Measurements from ENCODE around the gene TMEM119. TPM values are rescaled to one million over a fixed set of nuclear protein-coding genes. Genes with fewer than 3 reads are reported as not detected.

TMEM119 gene
- total RNA-seq, 4 donors from 2014 or later = 0.24 to 10.9 (median 6.3) TPM

DNA sequence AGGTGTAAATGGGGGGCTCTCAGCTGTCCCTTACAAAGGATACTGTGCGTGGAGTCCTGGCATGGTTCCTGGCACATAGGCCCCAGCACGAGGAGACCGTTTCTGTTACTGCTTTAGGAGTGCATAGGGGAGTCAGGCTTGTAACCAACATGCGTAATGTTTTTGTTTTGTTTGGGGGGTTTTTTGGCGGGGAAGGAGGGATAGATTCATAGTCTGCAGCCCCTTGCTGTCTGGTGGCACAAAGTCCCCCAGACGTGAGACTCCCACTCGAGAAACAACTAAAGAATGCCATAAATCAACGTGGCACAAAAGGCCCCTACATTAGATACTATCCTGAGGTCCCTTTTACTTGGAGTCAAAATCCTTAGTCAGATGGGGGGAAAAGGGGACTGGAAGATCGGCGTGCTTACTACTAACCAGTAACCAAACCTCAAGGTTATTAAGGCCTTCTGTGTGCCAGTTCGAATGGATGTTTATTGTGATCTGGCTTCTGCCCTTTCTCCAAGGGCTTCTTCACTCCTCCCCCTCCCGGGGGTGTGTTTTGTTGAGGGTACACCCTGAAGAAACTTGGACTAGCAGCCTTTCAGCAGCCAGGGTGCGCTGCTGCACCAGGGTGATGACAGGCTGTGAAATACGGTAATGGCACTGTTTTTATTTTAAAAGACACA is 34.6 kb downstream of the TMEM119 start:
- Histone ChIP-seq H3K4me3 (peak overlapping the region; percentile 72), H3K9me3 (no peaks in the 10 kb centered on the region), H3K36me3 (peaks cover 31% of the 10 kb centered on the region), H3K27ac (peak overlapping the region; percentile 93), H3K27me3 (no peaks in the 10 kb centered on the region), H3K4me1 (peaks cover 49% of the 10 kb centered on the region)
- TF ChIP-seq EP300 (IDR thresholded peaks at IDR 0.05) (no peak), CTCF (IDR thresholded peaks at IDR 0.05) (peak; percentile 52 to 81), POLR2AphosphoS5 (IDR thresholded peaks at IDR 0.05) (no peak), POLR2A (IDR thresholded peaks at IDR 0.05) (peak in 1 of 2 donors; percentile 11)
- under 1% methylated on average over 14 of the region's 14 CpGs for WGBS
- DNase-seq (ENCODE audit: low spot score in 2 of 2) = peak; percentile 88 to 90

- Histone ChIP-seq H3K4me3 (peak within 1 kb of the TSS; percentile 72), H3K27ac (peak within 1 kb of the TSS; percentile 93), H3K4me1 (peaks cover 57% of the 10 kb centered on the region), H3K36me3 (peaks cover 24% of the 10 kb centered on the region), H3K9me3 (no peaks in the 10 kb centered on the region), H3K27me3 (no peaks in the 10 kb centered on the region)
- peak; percentile 98 for DNase-seq (ENCODE audit: low spot score in 2 of 2)
- 0% methylated on average over 13 of the region's 72 CpGs for WGBS
- no peak for TF ChIP-seq CTCF (IDR thresholded peaks at IDR 0.05)
- no peak for TF ChIP-seq EP300 (IDR thresholded peaks at IDR 0.05)
- peak; percentile 93 to 94 for TF ChIP-seq POLR2A (IDR thresholded peaks at IDR 0.05)
- TF ChIP-seq POLR2AphosphoS5 (IDR thresholded peaks at IDR 0.05) = peak in 2 of 3 donors; percentile 1 to 72
Observed at GRCh38 chr12:108562348-108563135, 35.3 kb downstream of the TMEM119 start, which contains the start of gene ISCU. Gene ISCU, plus strand, starts transcription at chr12:108562596. Its CDS starts 27 bp downstream, at chr12:108562623.

DNA sequence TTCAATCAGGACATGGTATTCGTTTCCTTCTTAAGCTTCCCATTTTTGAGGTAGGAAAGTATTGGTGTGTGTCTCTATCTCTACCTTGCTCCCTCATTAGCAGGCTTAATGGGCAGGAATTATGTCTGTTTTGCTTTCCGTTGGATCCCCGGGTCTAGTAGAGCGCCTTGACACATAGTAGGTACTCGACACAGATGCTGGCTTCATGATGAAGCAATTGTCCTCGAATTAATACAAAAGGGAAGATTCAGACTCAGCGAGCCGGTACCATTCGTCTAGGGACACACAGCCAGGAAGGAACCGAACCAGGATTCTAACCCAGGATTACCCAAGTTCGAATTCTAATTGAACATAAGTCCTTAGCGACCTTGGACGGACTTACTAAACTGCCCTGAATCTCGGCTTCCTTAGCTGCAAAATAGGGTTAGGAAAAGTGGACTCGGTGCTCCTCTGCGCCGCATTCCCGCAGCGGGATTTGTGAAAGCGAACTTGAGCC is 36.0 kb downstream of the TMEM119 start:
- Histone ChIP-seq H3K36me3 (peaks cover 18% of the 10 kb centered on the region), H3K4me1 (peaks cover 58% of the 10 kb centered on the region), H3K4me3 (peak overlapping the region; percentile 72), H3K9me3 (no peaks in the 10 kb centered on the region), H3K27ac (peak overlapping the region; percentile 93), H3K27me3 (no peaks in the 10 kb centered on the region)
- 1% methylated on average over 15 of the region's 20 CpGs for WGBS
- no peak for DNase-seq (ENCODE audit: low spot score in 2 of 2)
- TF ChIP-seq POLR2AphosphoS5 (IDR thresholded peaks at IDR 0.05) = no peak
- no peak for TF ChIP-seq EP300 (IDR thresholded peaks at IDR 0.05)
- TF ChIP-seq POLR2A (IDR thresholded peaks at IDR 0.05) = no peak
- no peak for TF ChIP-seq CTCF (IDR thresholded peaks at IDR 0.05)

DNA sequence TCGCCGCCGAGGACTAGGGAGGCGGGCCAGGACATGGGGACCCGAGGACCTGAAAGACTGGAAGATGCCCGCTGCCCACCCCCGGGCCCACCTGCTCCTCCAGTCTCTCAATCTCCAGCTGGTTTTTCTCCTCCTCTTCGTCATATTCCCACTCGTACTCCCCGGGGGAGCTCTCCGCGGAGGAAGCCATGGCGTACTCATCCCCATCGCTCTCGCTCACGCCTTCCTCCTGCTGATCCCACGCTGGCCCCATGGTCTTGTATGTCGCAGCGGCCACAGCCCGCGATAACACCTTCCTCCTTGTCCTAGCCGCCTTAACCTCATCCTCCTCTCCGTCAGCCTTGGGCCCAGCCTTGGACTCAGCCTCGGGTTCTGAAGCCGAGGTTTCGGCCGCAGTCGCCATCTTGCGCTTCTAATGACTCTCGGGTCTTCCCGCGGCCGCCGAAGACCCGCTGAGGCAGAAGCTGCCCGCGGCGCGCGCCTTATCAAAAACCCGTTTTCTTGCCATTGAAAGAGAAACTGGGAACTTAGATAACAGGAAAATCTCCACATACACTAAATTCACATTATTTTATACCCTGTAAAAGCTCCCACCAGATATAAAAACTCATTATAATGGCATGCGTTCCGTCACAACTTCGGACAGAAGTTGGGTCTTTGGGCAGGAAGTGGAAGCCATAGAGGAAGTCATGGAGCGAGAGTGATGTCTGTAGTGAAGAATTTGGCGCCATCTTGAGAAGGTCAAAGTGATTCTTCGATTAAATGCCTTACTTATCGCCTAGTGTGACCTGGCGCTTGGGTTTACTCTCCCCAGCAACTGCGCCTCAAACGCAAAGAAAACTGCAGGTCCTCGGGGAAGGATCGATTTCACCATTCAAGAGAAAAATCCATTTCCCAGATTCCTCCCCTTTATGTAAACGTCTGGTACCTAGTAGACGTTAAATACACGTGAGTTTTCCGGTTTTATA is 36.8 kb downstream of the TMEM119 start, which contains the start of gene SART3:
TSS of gene SART3 (minus strand) at position 422 of the 968 bp plus-strand sequence. CDS start at position 403, 19 bp downstream.
- Histone ChIP-seq H3K4me1 (peaks cover 63% of the 10 kb centered on the region), H3K9me3 (no peaks in the 10 kb centered on the region), H3K36me3 (peaks cover 9% of the 10 kb centered on the region), H3K4me3 (peak within 1 kb of the TSS; percentile 72), H3K27ac (peak within 1 kb of the TSS; percentile 93), H3K27me3 (no peaks in the 10 kb centered on the region)
- WGBS = under 1% methylated on average over 57 of the region's 57 CpGs
- TF ChIP-seq POLR2AphosphoS5 (IDR thresholded peaks at IDR 0.05) (peak; percentile 26 to 63 (median 39)), POLR2A (IDR thresholded peaks at IDR 0.05) (peak in 1 of 2 donors; percentile 61), EP300 (IDR thresholded peaks at IDR 0.05) (no peak)
- peak; percentile 88 to 89 for DNase-seq (ENCODE audit: low spot score in 2 of 2)

DNA sequence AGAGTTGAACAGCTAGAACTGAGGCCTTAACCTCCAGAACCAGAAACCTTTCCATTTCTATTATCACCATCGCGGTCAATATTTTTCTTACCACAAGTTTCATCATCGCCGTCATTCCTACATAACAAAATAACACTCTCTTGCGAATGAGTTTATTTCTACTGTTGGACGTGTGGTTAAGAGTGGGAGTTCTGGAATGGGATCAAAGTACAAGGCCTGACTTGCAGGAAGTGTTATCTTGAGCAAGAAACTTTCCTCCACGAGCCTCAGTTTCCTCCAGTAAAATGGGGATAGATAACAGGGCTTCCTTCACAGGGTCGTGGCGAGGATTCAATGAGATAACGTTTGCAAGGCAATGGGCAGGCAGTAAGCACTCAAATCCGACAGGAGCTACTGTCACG is 37.6 kb downstream of the TMEM119 start:
- Histone ChIP-seq H3K36me3 (peaks cover 4% of the 10 kb centered on the region), H3K9me3 (no peaks in the 10 kb centered on the region), H3K27me3 (no peaks in the 10 kb centered on the region), H3K4me3 (peak overlapping the region; percentile 72), H3K4me1 (peaks cover 65% of the 10 kb centered on the region), H3K27ac (peak overlapping the region; percentile 93)
- WGBS = 2% methylated on average over 12 of the region's 12 CpGs
- TF ChIP-seq POLR2A (IDR thresholded peaks at IDR 0.05) (no peak), POLR2AphosphoS5 (IDR thresholded peaks at IDR 0.05) (no peak), EP300 (IDR thresholded peaks at IDR 0.05) (no peak), CTCF (IDR thresholded peaks at IDR 0.05) (no peak)
- DNase-seq (ENCODE audit: low spot score in 2 of 2) = no peak
